ENCODE results near the gene TBC1D16. TPM values are rescaled to one million over a fixed set of nuclear protein-coding genes. Genes with fewer than 3 reads are reported as not detected.

Gene TBC1D16
- total and polyA plus RNA-seq, 2 experiments from 2014 or later, result 13.0 to 30.3 TPM

GRCh38 chr17:79892457-79893241, 143.0 kb downstream of the TBC1D16 start:
- no peak for DNase-seq (ENCODE audit: low read depth in 1 of 2, low spot score in 1 of 2)
- Histone ChIP-seq H3K27ac (no peak overlapping the region), H3K4me3 (no peak overlapping the region), H3K4me1 (ENCODE audit: low read depth) (no peaks in the 10 kb centered on the region), H3K36me3 (no peaks in the 10 kb centered on the region), H3K9me3 (ENCODE audit: low read depth) (no peaks in the 10 kb centered on the region), H3K27me3 (no peaks in the 10 kb centered on the region)
- TF ChIP-seq CTCF (IDR thresholded peaks at IDR 0.05; ENCODE audit: low read depth, low read length), result no peak

- no peak for TF ChIP-seq CTCF (IDR thresholded peaks at IDR 0.05; ENCODE audit: low read depth, low read length)
- Histone ChIP-seq H3K4me1 (ENCODE audit: low read depth) (no peaks in the 10 kb centered on the region), H3K27ac (no peak overlapping the region), H3K36me3 (no peaks in the 10 kb centered on the region), H3K4me3 (no peak overlapping the region), H3K27me3 (no peaks in the 10 kb centered on the region), H3K9me3 (ENCODE audit: low read depth) (no peaks in the 10 kb centered on the region)
- no peak for DNase-seq (ENCODE audit: low read depth in 1 of 2, low spot score in 1 of 2)
These were observed 144.4 kb downstream of the TBC1D16 start for GRCh38 chr17:79891113-79891730.

GRCh38 chr17:79890706-79891105, 145.0 kb downstream of the TBC1D16 start:
- Histone ChIP-seq H3K4me1 (ENCODE audit: low read depth) (no peaks in the 10 kb centered on the region), H3K27ac (no peak overlapping the region), H3K36me3 (no peaks in the 10 kb centered on the region), H3K27me3 (no peaks in the 10 kb centered on the region), H3K4me3 (no peak overlapping the region), H3K9me3 (ENCODE audit: low read depth) (no peaks in the 10 kb centered on the region)
- no peak for TF ChIP-seq CTCF (IDR thresholded peaks at IDR 0.05; ENCODE audit: low read depth, low read length)
- DNase-seq (ENCODE audit: low read depth in 1 of 2, low spot score in 1 of 2), result no peak

GRCh38 chr17:79888811-79889634, 146.6 kb downstream of the TBC1D16 start:
- H3K4me3 ChIP-seq, result no peak overlapping the region
- TF ChIP-seq CTCF (IDR thresholded peaks at IDR 0.05; ENCODE audit: low read depth, low read length), result no peak
- H3K4me1 ChIP-seq (ENCODE audit: low read depth), result no peaks in the 10 kb centered on the region
- no peak overlapping the region for H3K27ac ChIP-seq
- no peaks in the 10 kb centered on the region for H3K9me3 ChIP-seq (ENCODE audit: low read depth)
- H3K27me3 ChIP-seq, result no peaks in the 10 kb centered on the region
- no peaks in the 10 kb centered on the region for H3K36me3 ChIP-seq
- DNase-seq (ENCODE audit: low read depth in 1 of 2, low spot score in 1 of 2), result no peak

GRCh38 chr17:79888009-79888540, 147.6 kb downstream of the TBC1D16 start:
- TF ChIP-seq CTCF (IDR thresholded peaks at IDR 0.05; ENCODE audit: low read depth, low read length), result no peak

More at GRCh38 chr17:79888009-79888540, 147.6 kb downstream of the TBC1D16 start:
- no peak overlapping the region for H3K27ac ChIP-seq
- no peaks in the 10 kb centered on the region for H3K36me3 ChIP-seq
- DNase-seq (ENCODE audit: low read depth in 1 of 2, low spot score in 1 of 2), result no peak
- H3K27me3 ChIP-seq, result no peaks in the 10 kb centered on the region
- H3K9me3 ChIP-seq (ENCODE audit: low read depth), result no peaks in the 10 kb centered on the region
- no peaks in the 10 kb centered on the region for H3K4me1 ChIP-seq (ENCODE audit: low read depth)
- no peak overlapping the region for H3K4me3 ChIP-seq

Data from cardiac muscle cell (in vitro differentiated cells and primary cell).